Fibroblast of mammary gland (primary cell): ENCODE data around the gene PPEF1.

ENCODE experiments used
- DNase-seq: peaks from one replicate; pipeline ENCODE4 v3.0.0-alpha.2; 2010; ENCODE audit warnings: low read depth
- H3K4me3 ChIP-seq: 2 replicates; pipeline ENCODE4 v1.5.1; 2011; ENCODE audit warnings: low read depth, mild to moderate bottlenecking, low read length, moderate library complexity; ENCODE audit not compliant: control insufficient read depth
- TF ChIP-seq, protein P1 (sequence below): conservative IDR thresholded peaks from 2 replicates; pipeline ENCODE4 v1.5.1; 2011; ENCODE audit warnings: low read depth, low read length, inconsistent platforms; ENCODE audit not compliant: control insufficient read depth, insufficient read depth

Gene PPEF1

DNA sequence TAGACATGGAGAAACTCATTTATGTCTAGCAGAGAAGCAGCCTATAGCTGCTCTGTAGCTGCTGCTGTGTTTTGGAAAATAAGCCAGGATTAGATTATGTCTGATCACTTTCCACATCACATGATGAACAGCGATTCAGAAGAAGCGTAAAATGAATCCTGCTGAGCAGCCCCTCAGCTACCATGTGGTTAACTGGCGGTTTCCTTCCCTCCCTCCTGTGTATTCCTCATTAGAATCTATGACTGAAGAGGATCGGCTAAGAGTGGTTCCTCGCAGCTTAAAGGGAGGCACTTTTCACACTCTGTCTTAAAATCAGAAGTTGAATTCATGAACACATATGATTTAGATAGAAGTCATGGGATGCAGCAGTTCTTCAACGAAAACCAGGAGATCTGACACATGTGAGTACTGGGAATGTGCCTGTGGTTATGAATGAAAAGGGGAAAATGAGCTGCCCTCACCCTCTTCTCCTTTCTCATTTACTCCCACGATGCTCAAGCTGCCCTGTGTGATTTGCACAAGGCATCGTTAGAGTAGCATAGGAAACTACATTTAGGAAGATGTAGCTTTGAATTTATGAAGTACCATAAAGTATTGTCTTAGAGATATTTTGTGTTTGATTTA lies at the start of gene PPEF1:
TSS of gene PPEF1 (plus strand) at position 220 of the 624 bp plus-strand sequence. CDS start at position 356, 136 bp downstream.
- no peak within 1 kb of the TSS for H3K4me3 ChIP-seq
- TF ChIP-seq, protein P1, sequence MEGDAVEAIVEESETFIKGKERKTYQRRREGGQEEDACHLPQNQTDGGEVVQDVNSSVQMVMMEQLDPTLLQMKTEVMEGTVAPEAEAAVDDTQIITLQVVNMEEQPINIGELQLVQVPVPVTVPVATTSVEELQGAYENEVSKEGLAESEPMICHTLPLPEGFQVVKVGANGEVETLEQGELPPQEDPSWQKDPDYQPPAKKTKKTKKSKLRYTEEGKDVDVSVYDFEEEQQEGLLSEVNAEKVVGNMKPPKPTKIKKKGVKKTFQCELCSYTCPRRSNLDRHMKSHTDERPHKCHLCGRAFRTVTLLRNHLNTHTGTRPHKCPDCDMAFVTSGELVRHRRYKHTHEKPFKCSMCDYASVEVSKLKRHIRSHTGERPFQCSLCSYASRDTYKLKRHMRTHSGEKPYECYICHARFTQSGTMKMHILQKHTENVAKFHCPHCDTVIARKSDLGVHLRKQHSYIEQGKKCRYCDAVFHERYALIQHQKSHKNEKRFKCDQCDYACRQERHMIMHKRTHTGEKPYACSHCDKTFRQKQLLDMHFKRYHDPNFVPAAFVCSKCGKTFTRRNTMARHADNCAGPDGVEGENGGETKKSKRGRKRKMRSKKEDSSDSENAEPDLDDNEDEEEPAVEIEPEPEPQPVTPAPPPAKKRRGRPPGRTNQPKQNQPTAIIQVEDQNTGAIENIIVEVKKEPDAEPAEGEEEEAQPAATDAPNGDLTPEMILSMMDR, result no peak
- no peak for DNase-seq

- no peak overlapping the region for H3K4me3 ChIP-seq
- TF ChIP-seq, protein P1, result no peak
- no peak for DNase-seq
Observed at GRCh38 chrX:18661273-18661672, 46.2 kb upstream of the PPEF1 start.

DNA sequence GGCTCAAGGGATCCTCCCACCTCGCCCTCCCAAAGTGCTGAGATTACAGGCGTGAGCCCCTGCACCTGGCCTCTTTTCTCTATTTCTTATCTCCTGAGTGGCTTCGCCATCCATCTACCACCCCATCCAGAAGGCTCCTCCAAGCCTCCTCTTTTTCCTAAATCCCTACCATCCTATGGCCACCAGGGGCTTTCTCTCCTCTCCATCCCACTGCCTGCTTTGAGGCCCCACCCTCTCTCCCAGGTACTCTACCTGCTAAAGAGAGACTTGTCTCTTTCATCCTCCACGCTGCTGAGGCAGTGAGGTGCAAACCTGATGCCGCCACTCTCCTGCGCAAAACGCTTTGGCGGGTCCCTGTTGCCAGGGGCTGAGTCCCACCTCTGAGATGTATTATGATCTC lies 42.5 kb upstream of the PPEF1 start:
- H3K4me3 ChIP-seq, result no peak overlapping the region
- TF ChIP-seq, protein P1, result no peak
- no peak for DNase-seq

DNA sequence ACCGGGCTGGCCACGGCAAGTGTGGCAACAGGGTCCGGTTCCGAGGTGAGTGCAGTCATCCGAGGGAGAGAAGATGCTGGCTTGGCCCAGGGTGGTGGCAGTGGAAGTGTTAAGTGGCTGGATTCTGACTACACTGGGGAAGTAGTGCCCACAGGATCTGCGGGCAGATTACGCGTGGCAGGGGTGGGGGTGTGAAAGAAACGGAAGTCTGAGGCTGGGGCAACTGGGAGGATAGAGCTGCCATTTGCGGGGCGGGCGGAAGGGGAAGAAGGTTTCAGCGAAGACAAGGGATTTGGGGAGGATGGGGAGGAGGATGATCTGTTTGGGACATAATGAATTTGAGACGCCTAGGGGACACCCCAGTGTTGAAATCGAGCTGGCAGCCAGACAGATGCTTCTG lies 40.8 kb upstream of the PPEF1 start:
- TF ChIP-seq, protein P1, result no peak
- no peak for DNase-seq
- no peak overlapping the region for H3K4me3 ChIP-seq

- DNase-seq, result no peak
- no peak overlapping the region for H3K4me3 ChIP-seq
- TF ChIP-seq, protein P1, result no peak
Observed at GRCh38 chrX:18668071-18668835, 39.2 kb upstream of the PPEF1 start.

- DNase-seq, result no peak
- TF ChIP-seq, protein P1, result no peak
- H3K4me3 ChIP-seq, result no peak within 1 kb of the TSS
Observed at GRCh38 chrX:18672008-18672407, 35.4 kb upstream of the PPEF1 start, which contains the start of gene RS1. RS1 (minus strand) TSS chrX:18672108; CDS start chrX:18672068, 40 bp downstream.

GRCh38 chrX:18674417-18674787 lies 33.0 kb upstream of the PPEF1 start:
- TF ChIP-seq, protein P1, result no peak
- H3K4me3 ChIP-seq, result peak overlapping the region; percentile 52
- no peak for DNase-seq
